Measurements from ENCODE around the gene EPB41L2.

EPB41L2 gene

GRCh38 chr6:130872250-130873095, 190.6 kb downstream of the EPB41L2 start:
- Histone ChIP-seq H3K4me1 (no peaks in the 10 kb centered on the region), H3K4me3 (ENCODE audit: low read depth, low read length) (no peak overlapping the region), H3K36me3 (no peaks in the 10 kb centered on the region), H3K27me3 (no peaks in the 10 kb centered on the region), H3K9me3 (no peaks in the 10 kb centered on the region)
- DNase-seq = peak; percentile 66
- peak; percentile 92 for TF ChIP-seq CTCF (IDR thresholded peaks at IDR 0.05; ENCODE audit: low read depth, low read length)

GRCh38 chr6:130870179-130870880, 192.7 kb downstream of the EPB41L2 start:
- no peaks in the 10 kb centered on the region for H3K36me3 ChIP-seq
- no peak for TF ChIP-seq CTCF (IDR thresholded peaks at IDR 0.05; ENCODE audit: low read depth, low read length)
- H3K4me3 ChIP-seq (ENCODE audit: low read depth, low read length) = no peak overlapping the region
- no peaks in the 10 kb centered on the region for H3K27me3 ChIP-seq
- H3K9me3 ChIP-seq = no peaks in the 10 kb centered on the region
- no peak for DNase-seq
- no peaks in the 10 kb centered on the region for H3K4me1 ChIP-seq

GRCh38 chr6:130869681-130870080, 193.4 kb downstream of the EPB41L2 start:
- TF ChIP-seq CTCF (IDR thresholded peaks at IDR 0.05; ENCODE audit: low read depth, low read length) = no peak
- H3K9me3 ChIP-seq = no peaks in the 10 kb centered on the region
- no peak overlapping the region for H3K4me3 ChIP-seq (ENCODE audit: low read depth, low read length)
- no peaks in the 10 kb centered on the region for H3K36me3 ChIP-seq
- H3K4me1 ChIP-seq = no peaks in the 10 kb centered on the region
- DNase-seq = no peak
- H3K27me3 ChIP-seq = no peaks in the 10 kb centered on the region

GRCh38 chr6:130865793-130866192, 197.3 kb downstream of the EPB41L2 start:
- DNase-seq = no peak
- no peak for TF ChIP-seq CTCF (IDR thresholded peaks at IDR 0.05; ENCODE audit: low read depth, low read length)
- no peaks in the 10 kb centered on the region for H3K4me1 ChIP-seq
- no peaks in the 10 kb centered on the region for H3K36me3 ChIP-seq
- H3K27me3 ChIP-seq = no peaks in the 10 kb centered on the region
- no peak overlapping the region for H3K4me3 ChIP-seq (ENCODE audit: low read depth, low read length)
- no peaks in the 10 kb centered on the region for H3K9me3 ChIP-seq

GRCh38 chr6:130864344-130864743, 198.7 kb downstream of the EPB41L2 start:
- H3K4me1 ChIP-seq = no peaks in the 10 kb centered on the region
- TF ChIP-seq CTCF (IDR thresholded peaks at IDR 0.05; ENCODE audit: low read depth, low read length) = no peak
- no peaks in the 10 kb centered on the region for H3K9me3 ChIP-seq
- no peak overlapping the region for H3K4me3 ChIP-seq (ENCODE audit: low read depth, low read length)
- H3K27me3 ChIP-seq = no peaks in the 10 kb centered on the region
- DNase-seq = no peak
- H3K36me3 ChIP-seq = no peaks in the 10 kb centered on the region

Data from BE2C (cell line).